WTC11 (cell line): ENCODE data around the gene TET1.
"Not testable (repeated sequence)": the region's sequence is repeated elsewhere in the genome, so short reads cannot be mapped to it uniquely, and the experiment has no call there.

Experiments
- ELF4 ChIP-seq: sonication (generic); formaldehyde crosslinking; IDR thresholded peaks from 2 replicates; pipeline ENCODE4 v1.8.1; 2022; ENCODE audit warnings: low read depth, mild to moderate bottlenecking, moderate library complexity, missing genetic modification reagents
- NFYB ChIP-seq: sonication (generic); formaldehyde crosslinking; conservative IDR thresholded peaks from 2 replicates; pipeline ENCODE4 v1.8.0; 2022; ENCODE audit warnings: low read depth, missing genetic modification reagents
- NR2C2 ChIP-seq: sonication (generic); formaldehyde crosslinking; IDR thresholded peaks from 2 replicates; pipeline ENCODE4 v1.8.0; 2022; ENCODE audit warnings: mild to moderate bottlenecking, missing genetic modification reagents
- PREB ChIP-seq: sonication (generic); formaldehyde crosslinking; IDR thresholded peaks from 2 replicates; pipeline ENCODE4 v1.8.1; 2022; ENCODE audit warnings: mild to moderate bottlenecking, missing genetic modification reagents, moderate library complexity, borderline replicate concordance
- ZNF263 ChIP-seq: sonication (generic); formaldehyde crosslinking; IDR thresholded peaks from 2 replicates; pipeline ENCODE4 v1.8.1; 2022; ENCODE audit warnings: low read depth, mild to moderate bottlenecking, moderate library complexity, missing genetic modification reagents
- ZNF281 ChIP-seq: sonication (generic); formaldehyde crosslinking; IDR thresholded peaks from 2 replicates; pipeline ENCODE4 v1.8.0; 2023; ENCODE audit warnings: mild to moderate bottlenecking, missing genetic modification reagents
- ZNF317 ChIP-seq: sonication (generic); formaldehyde crosslinking; IDR thresholded peaks from 2 replicates; pipeline ENCODE4 v1.8.1; 2023; ENCODE audit warnings: low read depth, mild to moderate bottlenecking, moderate library complexity, missing genetic modification reagents, borderline replicate concordance
- TF ChIP-seq, protein P1 (sequence below): fragments of 200-600 bp; IDR thresholded peaks from 2 replicates; pipeline ENCODE4 v1.8.0; 2022; ENCODE audit warnings: antibody characterized with exemption
- TF ChIP-seq, protein P2 (sequence below): sonication (generic); formaldehyde crosslinking; IDR thresholded peaks from 2 replicates; pipeline ENCODE4 v1.8.0; 2022; ENCODE audit warnings: mild to moderate bottlenecking, missing genetic modification reagents
- TF ChIP-seq, protein P3 (sequence below): sonication (generic); formaldehyde crosslinking; IDR thresholded peaks from 2 replicates; pipeline ENCODE4 v1.8.1; 2022; ENCODE audit warnings: low read depth, mild to moderate bottlenecking, moderate library complexity, missing genetic modification reagents, borderline replicate concordance
- TF ChIP-seq, protein P4 (sequence below): sonication (generic); formaldehyde crosslinking; IDR thresholded peaks from 2 replicates; pipeline ENCODE4 v1.8.0; 2023; ENCODE audit warnings: missing genetic modification reagents, mild to moderate bottlenecking, borderline replicate concordance

GRCh38 chr10:68525490-68526038 is 34.6 kb upstream of the TET1 start:
- TF ChIP-seq, protein P1, sequence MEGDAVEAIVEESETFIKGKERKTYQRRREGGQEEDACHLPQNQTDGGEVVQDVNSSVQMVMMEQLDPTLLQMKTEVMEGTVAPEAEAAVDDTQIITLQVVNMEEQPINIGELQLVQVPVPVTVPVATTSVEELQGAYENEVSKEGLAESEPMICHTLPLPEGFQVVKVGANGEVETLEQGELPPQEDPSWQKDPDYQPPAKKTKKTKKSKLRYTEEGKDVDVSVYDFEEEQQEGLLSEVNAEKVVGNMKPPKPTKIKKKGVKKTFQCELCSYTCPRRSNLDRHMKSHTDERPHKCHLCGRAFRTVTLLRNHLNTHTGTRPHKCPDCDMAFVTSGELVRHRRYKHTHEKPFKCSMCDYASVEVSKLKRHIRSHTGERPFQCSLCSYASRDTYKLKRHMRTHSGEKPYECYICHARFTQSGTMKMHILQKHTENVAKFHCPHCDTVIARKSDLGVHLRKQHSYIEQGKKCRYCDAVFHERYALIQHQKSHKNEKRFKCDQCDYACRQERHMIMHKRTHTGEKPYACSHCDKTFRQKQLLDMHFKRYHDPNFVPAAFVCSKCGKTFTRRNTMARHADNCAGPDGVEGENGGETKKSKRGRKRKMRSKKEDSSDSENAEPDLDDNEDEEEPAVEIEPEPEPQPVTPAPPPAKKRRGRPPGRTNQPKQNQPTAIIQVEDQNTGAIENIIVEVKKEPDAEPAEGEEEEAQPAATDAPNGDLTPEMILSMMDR = not testable (repeated sequence)
- TF ChIP-seq NFYB; PREB (CRISPR knock-in tag); NR2C2 (CRISPR knock-in tag); ELF4 (CRISPR knock-in tag); ZNF263 (CRISPR knock-in tag); ZNF317 (CRISPR knock-in tag); ZNF281 (CRISPR knock-in tag): not testable (repeated sequence)
- TF ChIP-seq, protein P2, sequence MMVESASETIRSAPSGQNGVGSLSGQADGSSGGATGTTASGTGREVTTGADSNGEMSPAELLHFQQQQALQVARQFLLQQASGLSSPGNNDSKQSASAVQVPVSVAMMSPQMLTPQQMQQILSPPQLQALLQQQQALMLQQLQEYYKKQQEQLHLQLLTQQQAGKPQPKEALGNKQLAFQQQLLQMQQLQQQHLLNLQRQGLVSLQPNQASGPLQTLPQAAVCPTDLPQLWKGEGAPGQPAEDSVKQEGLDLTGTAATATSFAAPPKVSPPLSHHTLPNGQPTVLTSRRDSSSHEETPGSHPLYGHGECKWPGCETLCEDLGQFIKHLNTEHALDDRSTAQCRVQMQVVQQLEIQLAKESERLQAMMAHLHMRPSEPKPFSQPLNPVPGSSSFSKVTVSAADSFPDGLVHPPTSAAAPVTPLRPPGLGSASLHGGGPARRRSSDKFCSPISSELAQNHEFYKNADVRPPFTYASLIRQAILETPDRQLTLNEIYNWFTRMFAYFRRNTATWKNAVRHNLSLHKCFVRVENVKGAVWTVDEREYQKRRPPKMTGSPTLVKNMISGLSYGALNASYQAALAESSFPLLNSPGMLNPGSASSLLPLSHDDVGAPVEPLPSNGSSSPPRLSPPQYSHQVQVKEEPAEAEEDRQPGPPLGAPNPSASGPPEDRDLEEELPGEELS (CRISPR knock-in tag) = not testable (repeated sequence)
- TF ChIP-seq, protein P3, sequence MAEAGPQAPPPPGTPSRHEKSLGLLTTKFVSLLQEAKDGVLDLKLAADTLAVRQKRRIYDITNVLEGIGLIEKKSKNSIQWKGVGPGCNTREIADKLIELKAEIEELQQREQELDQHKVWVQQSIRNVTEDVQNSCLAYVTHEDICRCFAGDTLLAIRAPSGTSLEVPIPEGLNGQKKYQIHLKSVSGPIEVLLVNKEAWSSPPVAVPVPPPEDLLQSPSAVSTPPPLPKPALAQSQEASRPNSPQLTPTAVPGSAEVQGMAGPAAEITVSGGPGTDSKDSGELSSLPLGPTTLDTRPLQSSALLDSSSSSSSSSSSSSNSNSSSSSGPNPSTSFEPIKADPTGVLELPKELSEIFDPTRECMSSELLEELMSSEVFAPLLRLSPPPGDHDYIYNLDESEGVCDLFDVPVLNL (CRISPR knock-in tag) = not testable (repeated sequence)
- TF ChIP-seq, protein P4, sequence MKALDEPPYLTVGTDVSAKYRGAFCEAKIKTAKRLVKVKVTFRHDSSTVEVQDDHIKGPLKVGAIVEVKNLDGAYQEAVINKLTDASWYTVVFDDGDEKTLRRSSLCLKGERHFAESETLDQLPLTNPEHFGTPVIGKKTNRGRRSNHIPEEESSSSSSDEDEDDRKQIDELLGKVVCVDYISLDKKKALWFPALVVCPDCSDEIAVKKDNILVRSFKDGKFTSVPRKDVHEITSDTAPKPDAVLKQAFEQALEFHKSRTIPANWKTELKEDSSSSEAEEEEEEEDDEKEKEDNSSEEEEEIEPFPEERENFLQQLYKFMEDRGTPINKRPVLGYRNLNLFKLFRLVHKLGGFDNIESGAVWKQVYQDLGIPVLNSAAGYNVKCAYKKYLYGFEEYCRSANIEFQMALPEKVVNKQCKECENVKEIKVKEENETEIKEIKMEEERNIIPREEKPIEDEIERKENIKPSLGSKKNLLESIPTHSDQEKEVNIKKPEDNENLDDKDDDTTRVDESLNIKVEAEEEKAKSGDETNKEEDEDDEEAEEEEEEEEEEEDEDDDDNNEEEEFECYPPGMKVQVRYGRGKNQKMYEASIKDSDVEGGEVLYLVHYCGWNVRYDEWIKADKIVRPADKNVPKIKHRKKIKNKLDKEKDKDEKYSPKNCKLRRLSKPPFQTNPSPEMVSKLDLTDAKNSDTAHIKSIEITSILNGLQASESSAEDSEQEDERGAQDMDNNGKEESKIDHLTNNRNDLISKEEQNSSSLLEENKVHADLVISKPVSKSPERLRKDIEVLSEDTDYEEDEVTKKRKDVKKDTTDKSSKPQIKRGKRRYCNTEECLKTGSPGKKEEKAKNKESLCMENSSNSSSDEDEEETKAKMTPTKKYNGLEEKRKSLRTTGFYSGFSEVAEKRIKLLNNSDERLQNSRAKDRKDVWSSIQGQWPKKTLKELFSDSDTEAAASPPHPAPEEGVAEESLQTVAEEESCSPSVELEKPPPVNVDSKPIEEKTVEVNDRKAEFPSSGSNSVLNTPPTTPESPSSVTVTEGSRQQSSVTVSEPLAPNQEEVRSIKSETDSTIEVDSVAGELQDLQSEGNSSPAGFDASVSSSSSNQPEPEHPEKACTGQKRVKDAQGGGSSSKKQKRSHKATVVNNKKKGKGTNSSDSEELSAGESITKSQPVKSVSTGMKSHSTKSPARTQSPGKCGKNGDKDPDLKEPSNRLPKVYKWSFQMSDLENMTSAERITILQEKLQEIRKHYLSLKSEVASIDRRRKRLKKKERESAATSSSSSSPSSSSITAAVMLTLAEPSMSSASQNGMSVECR = not testable (repeated sequence)
